ENCODE data around the gene CPNE7.
"Not testable (repeated sequence)": the region's sequence is repeated elsewhere in the genome, so short reads cannot be mapped to it uniquely, and the experiment has no call there.

Gene CPNE7

DNA sequence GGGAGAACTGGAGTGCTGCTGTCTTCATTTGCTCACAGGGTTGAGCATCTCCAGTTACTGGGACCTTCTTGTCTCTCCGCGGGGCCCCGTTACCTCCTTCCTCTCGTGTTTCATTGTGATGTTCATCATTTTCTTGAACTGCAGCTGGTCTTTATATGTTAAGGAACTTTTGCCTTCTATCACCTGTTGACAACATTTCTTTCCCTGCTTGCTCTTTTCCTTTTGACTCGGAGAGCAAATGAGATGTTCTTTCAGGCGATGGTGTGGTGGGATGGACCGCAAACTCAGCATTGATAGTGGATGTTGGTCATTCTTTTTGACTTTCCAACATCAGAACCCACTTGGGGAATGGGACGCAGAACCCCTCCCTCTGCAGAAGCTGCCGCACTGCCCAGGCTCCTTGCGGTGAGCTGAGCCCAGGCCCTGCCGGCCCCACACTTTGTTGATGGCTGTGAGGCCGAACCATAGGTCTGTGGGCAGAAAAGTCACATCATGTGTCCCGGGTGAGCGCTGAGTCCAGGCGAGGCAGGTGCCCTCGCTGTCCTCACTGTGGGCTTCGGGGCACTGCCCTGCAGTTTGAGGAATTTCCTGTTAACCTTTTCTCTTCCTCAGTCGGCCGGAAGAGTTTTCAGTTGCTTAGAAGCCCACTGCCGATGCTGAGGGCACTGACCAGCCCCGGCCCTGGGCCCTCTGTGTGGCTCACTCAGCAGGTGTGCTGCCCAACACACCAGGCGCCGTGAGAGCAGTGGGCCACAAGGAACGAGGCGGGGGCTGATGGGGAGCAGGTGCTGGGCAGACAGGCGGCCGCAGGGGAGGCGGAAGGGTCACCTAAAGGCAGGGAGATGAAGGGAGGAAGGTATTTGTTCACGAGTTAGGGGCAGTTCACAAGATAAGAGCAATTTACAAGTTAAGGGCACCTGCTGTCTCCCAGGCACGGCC is 7.6 kb upstream of the CPNE7 start:
- DNase-seq = no peak

DNA sequence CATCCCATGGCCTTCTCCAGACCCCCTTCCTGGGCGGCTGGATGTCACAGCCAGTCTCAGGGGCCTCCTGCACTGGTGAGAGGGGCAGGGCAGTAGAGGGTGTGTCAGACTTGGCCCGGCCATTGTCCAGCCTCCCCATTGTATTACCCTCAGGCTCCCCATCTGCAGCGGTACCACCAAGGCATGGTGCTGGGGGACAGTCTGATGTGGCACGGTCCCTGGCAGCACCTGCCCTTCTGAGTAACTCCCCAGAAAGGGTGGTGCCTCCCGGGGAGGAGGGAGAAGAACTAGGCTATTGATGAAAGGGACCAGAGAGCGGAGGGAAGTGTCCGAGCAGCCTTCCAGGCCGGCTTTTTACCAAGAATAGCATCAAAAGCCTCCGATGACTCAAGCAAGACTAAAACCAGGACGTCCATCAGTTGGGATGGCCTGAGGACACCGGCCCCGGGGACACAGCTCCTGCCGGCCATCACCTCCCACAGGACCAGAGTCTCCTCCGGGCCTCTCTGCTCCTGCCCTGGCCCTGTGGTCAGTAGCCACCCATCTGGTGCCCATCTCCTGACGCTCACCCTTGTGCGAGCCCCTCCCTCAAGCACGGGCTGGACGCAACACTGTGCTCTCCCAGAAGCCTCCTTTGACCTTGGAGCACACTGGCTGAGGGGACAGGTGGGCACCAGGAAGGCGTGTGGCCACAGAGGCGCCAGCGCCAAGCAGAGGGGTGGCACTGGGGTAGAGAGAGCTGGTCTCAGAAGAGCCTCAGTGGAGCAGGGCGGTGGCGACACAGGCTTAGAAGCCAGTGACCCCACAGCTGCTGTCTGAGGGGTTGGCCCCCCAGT is 5.8 kb upstream of the CPNE7 start:
- DNase-seq = no peak

DNA sequence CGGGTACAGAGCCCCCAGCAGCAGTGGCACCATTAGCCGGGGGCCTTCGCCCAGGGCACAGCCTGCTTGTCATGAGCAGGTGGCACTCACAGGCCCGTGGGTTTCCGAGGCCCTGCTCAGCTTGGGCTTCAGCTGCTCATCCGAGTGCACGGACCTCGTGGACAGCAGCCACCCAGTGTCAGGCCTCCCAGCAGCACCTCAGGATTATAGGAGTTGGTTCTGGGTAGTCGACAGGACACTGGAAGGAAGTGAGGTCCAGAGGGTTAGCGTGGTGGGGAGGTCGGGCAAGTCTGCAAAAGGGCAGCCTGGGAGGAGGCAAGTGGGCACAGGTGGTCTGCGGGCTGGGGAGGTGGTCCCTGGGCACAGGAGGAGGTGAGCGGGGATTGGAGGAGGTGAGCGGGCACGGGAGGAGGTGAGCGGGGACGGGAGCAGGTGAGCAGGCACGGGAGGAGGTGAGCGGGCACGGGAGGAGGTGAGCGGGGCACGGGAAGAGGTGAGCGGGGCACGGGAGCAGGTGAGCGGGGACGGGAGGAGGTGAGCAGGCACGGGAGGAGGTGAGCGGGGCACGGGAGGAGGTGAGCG is 5.1 kb upstream of the CPNE7 start:
- no peak for DNase-seq

DNA sequence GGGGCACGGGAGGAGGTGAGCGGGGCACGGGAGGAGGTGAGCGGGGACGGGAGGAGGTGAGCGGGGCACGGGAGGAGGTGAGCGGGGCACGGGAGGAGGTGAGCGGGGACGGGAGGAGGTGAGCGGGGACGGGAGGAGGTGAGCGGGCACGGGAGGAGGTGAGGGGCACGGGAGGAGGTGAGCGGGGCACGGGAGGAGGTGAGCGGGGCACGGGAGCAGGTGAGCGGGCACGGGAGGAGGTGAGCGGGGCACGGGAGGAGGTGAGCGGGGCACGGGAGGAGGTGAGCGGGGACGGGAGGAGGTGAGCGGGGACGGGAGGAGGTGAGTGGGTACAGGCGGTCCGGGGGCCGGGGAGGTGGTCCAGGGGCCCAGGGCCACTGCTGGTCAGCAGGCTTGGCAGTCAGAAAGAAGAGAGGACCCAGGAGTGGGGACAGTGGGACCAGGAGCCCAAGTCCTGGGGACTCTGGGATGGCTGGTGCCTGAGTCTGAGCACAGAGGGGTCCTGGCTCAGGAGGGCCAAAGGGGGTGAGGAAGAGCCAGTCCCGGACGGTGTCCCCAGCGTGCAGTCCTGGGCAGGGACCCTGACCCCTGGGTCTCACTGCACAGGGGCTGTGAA is 4.5 kb upstream of the CPNE7 start:
- not testable (repeated sequence) for DNase-seq

DNA sequence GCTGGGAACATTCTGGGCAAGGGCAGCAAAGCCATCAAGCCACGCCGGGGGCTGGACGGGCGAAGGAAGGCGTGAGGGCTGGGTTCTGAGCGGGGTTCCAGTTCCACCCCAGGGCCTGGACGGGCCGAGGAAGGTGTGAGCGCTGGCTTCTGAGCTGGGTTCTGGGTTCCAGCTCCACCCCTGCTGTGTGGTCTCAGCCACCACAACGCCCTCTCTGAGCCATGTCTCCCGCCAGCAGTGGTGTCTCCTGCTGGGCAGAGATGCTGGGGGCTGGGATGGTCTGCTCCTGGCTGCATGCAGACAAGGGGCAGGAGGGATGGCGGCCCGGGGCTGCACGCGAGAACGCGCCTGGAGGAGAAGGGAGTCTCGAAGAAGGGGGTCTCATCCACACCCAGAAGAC is 3.9 kb upstream of the CPNE7 start:
- no peak for DNase-seq

DNA sequence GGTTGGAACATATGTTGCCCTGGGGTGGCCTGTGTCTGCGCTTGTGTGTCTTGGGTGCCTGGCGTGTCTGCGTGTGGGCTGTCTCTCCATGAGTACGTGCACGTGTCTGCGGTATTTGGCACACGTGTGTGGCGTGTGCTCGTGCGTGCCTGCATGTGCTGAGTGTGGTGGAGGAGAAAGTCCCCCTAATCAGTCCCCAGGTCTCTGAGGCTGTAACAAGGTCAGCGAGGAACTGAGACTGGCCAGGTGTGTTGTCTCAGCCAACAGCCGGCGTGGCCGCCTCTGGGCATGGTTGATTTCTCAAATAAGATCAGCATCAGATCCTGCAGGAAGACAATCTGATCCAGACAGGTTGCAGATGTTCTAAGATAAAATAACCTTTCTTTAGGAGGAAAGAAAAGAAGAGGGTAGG is 3.5 kb upstream of the CPNE7 start:
- no peak for DNase-seq

DNA sequence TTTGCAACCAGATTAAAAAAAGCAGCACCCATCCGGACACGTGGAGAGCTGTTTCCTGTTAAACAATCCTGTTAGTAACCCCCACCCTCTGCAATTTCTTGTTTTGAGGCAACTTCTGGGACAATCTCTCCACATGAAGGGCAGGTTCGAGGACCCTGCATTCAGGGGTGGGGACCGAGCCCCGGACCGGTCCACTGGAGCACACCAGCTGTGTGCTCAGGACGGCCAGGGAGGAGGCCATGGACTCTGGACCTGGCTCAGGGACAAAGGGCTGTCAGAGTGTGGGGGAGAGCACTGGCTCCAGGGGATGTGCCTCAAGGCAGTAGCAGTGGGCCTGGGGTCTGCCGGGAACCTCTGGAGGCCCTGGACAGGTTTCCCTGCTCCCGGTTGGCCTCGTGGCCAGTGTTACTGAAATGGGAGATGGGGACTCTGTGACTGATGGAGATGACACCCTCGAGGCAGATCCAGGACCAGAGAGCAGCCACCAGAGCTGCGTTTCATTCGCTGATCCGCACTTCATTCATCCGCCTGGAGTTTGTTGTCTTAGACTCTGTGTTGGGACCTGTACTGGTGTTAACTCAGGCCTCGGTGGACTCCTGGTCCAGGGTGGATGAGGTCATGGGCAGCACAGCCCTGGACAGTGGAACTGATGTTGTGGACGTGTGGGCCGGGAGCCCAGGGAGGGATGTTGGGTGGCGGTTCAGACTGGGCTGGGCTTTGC is 2.9 kb upstream of the CPNE7 start:
- no peak for DNase-seq

DNA sequence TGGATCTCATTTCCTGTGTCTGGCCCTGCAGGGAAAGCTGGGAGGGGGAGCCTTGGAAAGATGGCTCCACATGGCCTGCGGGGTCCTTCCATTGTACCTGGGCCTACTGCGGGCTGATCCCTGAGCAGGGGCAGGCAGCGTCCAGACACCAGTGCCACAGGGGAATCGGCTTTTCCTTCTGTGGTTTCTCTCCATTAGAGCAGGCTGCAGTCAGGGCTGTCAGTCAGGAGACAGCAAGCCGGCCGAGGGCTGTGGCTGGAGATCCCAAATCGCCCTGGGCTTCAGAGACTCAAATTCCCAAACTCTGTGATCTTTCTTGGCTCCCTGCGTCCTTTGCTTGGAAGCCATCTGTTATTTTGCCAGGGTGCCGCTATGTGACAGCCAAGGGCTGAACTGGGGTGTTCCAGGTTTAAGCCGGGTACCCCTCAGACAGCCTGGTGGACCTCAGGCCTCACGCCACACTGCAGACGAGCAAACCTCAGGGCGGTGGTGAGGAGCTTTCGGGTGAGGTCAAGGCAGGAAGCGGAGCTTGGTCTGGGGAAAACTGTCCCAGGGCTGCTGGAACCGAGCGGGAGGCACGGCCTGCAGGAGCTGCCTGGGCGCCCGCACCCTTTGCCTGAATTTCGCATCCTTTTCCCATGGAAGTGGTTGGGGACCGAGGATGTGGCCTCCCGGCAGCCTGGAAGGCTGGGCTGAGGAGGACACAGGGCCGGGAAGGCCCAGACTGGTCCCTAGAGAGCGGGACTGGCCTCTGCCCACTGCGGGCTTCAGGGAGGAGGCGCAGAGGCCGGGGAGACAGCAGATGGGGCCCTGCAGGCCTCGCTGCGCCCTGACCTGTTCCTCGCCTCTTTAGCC is 1.5 kb upstream of the CPNE7 start:
- no peak for DNase-seq

DNA sequence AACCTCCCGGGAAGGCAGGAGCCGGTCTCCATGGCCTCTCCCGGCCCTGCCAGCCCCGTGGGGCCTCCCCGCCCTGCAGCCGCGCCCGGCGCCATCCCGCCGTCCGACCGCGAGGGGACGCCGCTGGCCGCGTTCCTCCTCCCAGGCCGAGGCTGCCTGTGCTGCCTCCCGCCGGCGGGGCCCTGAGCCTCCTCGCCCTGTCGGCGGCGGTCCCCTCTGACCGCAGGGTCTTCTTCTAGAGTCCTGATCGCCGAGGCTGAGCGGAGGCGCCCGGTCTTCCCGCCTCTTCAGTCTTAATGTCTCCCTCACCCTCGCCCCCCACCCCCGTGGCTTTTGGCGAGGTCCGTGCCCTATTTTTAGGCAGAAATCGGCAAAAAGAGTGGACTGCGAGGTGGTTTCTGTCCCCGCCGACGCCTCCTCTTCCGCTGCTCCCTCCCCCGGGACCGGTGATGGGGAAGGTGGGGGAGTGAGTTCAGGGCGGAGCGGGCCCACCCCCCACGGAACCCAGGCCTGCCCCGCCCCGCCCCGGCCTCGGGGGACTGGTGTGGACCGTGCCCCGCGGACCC is 794 bp upstream of the CPNE7 start:
- DNase-seq = peak; percentile 49 to 56

DNA sequence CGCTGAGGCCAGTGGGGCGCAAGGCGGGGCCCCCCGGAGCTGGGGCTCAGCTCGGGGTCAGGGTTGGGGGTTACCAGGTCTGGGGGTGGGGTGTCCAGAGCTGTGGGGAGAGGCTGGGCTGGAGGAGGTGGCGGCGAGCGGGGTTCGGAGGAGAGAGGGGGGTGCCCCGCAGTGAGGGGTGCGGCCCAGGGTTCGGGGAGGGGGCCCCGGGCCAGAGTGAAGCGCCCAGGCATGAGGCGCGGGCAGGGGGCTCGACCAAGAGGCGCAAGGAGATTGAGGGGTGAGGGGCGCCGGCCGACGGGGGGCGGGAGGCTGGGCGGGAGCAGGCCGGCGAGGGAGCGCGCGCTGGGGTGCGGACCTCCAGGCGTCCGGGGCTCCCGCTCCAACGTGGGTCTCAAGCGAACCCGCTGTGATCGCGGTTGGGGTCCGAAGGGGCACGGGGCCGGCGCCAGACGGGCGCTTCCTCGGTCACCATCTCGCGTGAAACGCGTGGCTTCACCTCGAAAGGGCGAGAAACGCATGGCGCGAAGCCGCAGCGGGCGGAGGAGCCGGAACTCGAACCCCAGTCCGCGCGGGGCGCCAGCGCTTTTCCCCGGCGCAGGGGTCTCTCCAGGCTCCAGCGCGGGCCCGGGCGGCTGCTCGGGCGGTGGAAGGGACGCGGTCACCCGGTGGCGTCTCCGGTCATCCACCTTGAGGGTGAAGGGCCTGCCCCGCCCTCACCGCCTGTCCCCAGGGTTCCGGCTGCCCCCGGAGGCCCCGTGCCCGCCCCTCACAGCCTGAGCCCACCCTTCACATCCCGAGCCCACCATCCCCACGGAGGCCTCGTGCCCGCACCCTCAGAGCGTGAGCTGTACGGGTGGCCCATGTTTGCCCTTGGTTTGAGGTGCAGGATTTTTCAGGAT is 846 bp downstream of the CPNE7 start:
- DNase-seq = no peak

DNA sequence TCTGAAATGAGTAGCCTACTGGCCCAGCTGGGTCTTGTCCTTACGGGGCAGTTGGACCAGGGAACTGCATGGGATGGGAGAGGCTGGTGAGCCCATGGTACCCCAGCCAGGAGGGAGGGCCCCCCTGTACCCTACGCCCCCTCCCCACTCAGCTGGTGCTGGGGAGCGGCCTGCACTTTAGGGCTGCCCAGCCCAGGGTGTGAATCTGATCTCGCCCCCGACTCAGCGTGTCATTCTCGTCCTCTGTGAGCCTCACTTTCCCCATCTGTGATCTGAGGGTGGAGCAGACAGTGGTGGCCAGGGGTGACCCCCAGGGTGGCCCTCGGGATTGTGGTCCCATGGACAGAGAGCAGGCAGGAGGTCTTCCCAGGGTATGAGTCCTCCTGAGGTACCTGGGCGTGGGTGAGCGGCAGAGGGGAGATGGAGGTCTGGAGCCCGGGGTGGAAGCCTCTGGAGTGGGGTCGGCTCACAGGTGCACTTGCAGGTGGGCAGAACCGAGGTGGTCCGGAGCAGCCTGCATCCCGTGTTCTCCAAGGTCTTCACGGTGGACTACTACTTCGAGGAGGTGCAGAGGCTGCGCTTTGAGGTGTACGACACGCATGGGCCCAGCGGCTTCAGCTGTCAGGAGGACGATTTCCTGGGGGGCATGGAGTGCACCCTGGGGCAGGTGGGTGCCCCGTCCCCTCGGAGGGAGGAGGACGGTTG is 1.6 kb downstream of the CPNE7 start:
- DNase-seq = no peak

DNA sequence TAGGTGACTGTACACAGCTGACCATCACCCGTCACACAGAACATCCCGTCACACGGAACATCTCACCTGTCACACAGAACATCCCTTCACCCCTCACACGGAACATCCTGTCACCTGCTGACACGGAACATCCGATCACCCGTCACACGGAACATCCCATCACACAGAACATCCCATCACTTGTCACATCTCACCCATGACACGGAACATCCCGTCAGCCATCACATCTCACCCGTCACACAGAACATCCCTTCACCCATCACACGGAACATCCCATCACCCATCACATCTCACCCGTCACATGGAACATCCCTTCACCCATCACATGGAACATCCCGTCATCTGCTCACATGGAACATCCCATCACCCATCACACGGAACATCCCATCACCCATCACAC is 3.8 kb downstream of the CPNE7 start:
- DNase-seq = no peak

DNA sequence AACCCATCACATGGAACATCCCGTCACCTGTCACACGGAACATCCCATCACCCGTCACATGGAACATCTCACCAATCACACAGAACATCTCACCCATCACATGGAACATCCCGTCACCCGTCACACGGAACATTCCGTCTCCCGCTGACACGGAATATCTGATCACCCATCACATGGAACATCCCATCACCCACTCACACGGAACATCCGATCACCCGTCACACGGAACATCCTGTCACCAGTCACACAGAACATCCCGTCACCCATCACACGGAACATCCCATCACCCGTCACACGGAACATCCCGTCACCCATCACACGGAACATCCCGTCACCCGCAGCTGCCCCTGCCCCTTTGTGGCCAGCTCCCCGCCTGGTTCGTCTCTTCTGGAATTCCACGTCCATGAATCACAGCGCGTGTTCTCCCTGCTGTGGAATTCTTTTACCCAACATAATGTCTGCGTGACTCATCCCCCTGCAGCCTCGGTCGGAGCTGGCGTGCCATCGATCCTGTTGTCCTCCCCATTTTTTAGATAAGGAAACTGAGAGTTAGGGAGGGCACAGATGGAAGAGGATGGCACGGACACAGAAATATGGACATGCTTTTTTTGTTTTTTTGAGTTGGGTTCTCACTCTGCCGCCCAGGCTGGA is 5.6 kb downstream of the CPNE7 start:
- DNase-seq = no peak

DNA sequence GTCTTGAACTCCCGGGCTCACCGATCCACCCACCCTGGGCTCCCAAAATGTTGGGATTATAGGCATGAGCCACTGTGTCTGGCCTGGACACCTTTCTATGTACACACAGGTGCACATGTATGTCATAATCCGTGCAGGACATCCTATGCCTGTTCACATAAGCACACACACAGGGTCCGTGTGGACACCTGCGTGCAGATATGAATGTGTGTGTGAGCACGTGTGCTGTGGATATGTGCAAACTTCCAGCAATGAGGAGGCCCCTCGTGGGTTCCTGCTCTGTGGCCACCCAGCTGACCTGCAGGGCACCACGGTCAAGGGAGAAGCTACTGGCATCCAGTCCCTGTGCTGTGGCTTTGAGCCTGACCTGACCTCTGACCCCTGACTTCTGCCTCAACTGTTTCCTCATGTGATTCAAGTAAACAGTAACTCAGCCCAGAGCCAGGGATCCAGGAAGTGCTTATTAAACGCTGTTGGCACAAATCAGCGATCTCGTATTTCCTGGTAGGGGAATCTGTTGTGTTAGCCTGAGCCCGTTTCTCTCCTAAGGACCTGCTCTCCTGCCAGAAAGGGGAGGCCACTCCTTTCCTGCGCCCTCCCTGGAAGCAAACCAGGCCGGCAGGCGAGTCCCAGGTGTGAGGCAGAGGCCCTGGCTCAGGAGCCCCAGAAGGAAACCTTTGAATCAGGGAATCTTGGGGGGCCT is 6.5 kb downstream of the CPNE7 start:
- no peak for DNase-seq

DNA sequence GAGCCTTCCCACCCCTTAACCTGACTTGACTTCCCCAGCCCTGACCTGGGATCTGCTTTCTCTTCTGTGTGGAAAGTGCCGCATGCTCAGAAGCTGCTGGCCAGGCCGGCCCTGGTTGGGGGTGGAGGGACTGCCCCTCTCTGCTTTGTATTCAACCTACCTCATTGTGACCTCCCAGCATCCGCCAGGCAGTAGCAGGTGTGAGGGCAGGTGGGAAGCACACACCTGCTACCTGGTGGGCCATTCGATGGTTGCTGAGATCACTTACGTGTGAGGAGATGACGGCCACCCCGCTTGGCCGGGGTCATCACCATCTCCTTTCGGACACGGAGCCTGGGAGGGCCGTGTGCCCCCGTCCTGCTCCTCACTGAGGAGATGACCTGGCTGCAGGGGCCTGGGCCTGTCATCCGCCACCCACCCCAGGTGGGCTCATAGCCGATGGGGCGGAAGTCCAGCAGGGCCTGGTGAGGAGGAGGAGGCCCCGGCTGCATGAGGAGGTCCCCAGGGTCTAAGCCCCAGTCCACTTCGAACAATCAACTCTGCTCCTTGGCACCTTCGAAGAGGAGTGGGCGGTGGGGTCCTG is 7.1 kb downstream of the CPNE7 start:
- no peak for DNase-seq

DNA sequence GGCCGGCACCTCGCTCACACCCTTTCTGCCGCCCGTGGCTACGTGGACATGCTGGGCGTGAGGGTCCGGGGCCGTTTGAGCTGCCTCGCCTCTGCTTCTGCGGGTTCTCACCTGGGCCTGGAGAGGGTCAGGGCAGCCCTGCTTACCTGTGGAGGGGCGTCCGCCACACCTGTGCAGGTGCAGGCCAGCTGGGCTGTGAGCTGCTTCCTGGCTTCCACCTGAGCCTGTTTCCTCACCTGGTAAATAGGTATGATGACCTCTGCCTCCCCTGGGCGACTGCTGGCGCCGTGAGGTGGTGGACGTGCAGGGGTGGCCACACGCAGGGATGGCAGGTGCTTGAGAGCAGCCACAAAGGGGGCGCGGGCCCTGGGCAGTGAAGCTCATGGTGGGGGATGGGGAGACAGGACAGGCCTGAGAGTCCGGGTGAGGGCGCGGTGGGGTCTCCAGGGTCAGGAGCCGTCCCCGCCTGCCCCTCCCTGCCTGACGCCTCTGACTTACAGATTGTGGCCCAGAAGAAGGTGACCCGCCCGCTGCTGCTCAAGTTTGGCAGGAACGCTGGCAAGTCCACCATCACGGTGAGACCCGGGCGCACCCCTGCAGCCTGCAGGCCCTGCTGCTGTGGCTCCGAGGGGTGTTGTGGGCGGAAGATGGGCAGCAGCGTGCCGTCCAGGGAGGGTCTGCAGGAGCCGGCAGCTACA is 7.8 kb downstream of the CPNE7 start:
- no peak for DNase-seq

Measured in CD4-positive, alpha-beta T cell treated with Interleukin-1 beta for 1 hour (primary cell).